Thyroid gland (tissue), 4 donors: Measurements from ENCODE around the gene DCAF5. TPM values are rescaled to one million over a fixed set of nuclear protein-coding genes. Genes with fewer than 3 reads are reported as not detected.
A peak's percentile ranks its signal among the peaks of the same experiment; 100 is the strongest.

ENCODE experiments used
- DNase-seq, 2 donors: peaks; one replicate each; pipeline ENCODE4 v3.0.0-alpha.2; 2019
- H3K27ac ChIP-seq, 3 donors: fragments of 200-600 bp; sonication (generic); 1 replicate in 2 of 3; 2 replicates in 1 of 3; pipeline ENCODE4 v1.5.1; 2016 to 2019; ENCODE audit warnings: mild to moderate bottlenecking in 1 of 3, moderate library complexity in 1 of 3
- H3K27me3 ChIP-seq: fragments of 200-600 bp; sonication (generic); one replicate; pipeline ENCODE4 v1.5.1; 2019
- H3K36me3 ChIP-seq, 2 donors: fragments of 200-600 bp; sonication (generic); one replicate each; pipeline ENCODE4 v1.5.1; 2016 to 2019
- H3K4me1 ChIP-seq, 2 donors: fragments of 200-600 bp; sonication (generic); one replicate each; pipeline ENCODE4 v1.5.1; 2017 to 2019
- H3K4me3 ChIP-seq, 3 donors: fragments of 200-600 bp; sonication (generic); replicated peaks in 1 of 3; 1 replicate in 2 of 3; 2 replicates in 1 of 3; pipeline ENCODE4 v1.5.1; 2016; ENCODE audit warnings: mild to moderate bottlenecking in 1 of 3
- H3K9me3 ChIP-seq: fragments of 200-600 bp; sonication (generic); one replicate; pipeline ENCODE4 v1.5.1; 2017
- CTCF ChIP-seq, 6 experiments: fragments of 200-600 bp in 3 of 6; fragments of 450-650 bp in 3 of 6; sonication (generic) in 3 of 6; IDR thresholded peaks; one replicate each; pipeline ENCODE4 v1.5.1; 2016 to 2019; ENCODE audit warnings: antibody characterized with exemption in 6 of 6, mild to moderate bottlenecking in 2 of 6, inconsistent platforms in 1 of 6, moderate library complexity in 1 of 6
- POLR2A ChIP-seq, 2 donors: fragments of 450-650 bp; IDR thresholded peaks; one replicate each; pipeline ENCODE4 v1.6.1; 2017; ENCODE audit warnings: antibody characterized with exemption in 2 of 2, mild to moderate bottlenecking in 2 of 2, moderate library complexity in 1 of 2
- WGBS, 2 donors: methylation state at CpG; one replicate each; pipeline ENCODE4 v1.1.5; 2017; 5-methylcytosine and 5-hydroxymethylcytosine counted together
- intact Hi-C: fragments of 100-400 bp; cut with DNase I; formaldehyde crosslinking; loops from one replicate; pipeline ENCODE4 v1.15.1; 2023
- total RNA-seq, 4 donors: library from RNA; depleted of rRNA; stranded (reverse); fragments of >200 nt; gene quantifications; one replicate each; pipeline ENCODE4 v1.2.3, GENCODE V29; 2016

Gene DCAF5
- total RNA-seq, 4 donors from 2014 or later: 36.0 to 53.6 (median 38.9) TPM

- H3K27ac ChIP-seq: no peak overlapping the region
- no peaks in the 10 kb centered on the region for H3K27me3 ChIP-seq
- no peaks in the 10 kb centered on the region for H3K36me3 ChIP-seq
- H3K4me1 ChIP-seq: peaks cover 35 to 56% of the 10 kb centered on the region in 2 donors
- intact Hi-C loops: loop anchor here (10.0 kb wide), 1 partner anchor 60 kb away; the partner anchor contains the start of gene EXD2
- WGBS, 2 donors: 68 to 79% methylated on average over 4 of the region's 4 CpGs
- H3K4me3 ChIP-seq: no peak overlapping the region
- no peaks in the 10 kb centered on the region for H3K9me3 ChIP-seq
- TF ChIP-seq CTCF (IDR thresholded peaks at IDR 0.05) (no peak), POLR2A (IDR thresholded peaks at IDR 0.05) (no peak)
- DNase-seq: no peak
Measured at GRCh38 chr14:69135133-69135532, 17.8 kb downstream of the DCAF5 start.

- WGBS, 2 donors: 35 to 43% methylated on average over 3 of the region's 3 CpGs
- TF ChIP-seq CTCF (IDR thresholded peaks at IDR 0.05) (no peak), POLR2A (IDR thresholded peaks at IDR 0.05) (no peak)
- Histone ChIP-seq H3K27ac (peak overlapping the region in 2 of 3 donors; percentile 24 to 45), H3K36me3 (no peaks in the 10 kb centered on the region), H3K9me3 (no peaks in the 10 kb centered on the region), H3K4me1 (peaks cover 40 to 63% of the 10 kb centered on the region in 2 donors), H3K27me3 (no peaks in the 10 kb centered on the region), H3K4me3 (no peak overlapping the region)
- DNase-seq: peak; percentile 25 to 50
- intact Hi-C loops: loop anchor here (10.0 kb wide), 1 partner anchor 61 kb away; the partner anchor contains the start of gene EXD2
Measured at GRCh38 chr14:69133206-69134125, 19.5 kb downstream of the DCAF5 start.

GRCh38 chr14:69132513-69133181, 20.3 kb downstream of the DCAF5 start:
- WGBS, 2 donors: 85 to 91% methylated on average over 4 of the region's 4 CpGs
- peaks cover 33 to 60% of the 10 kb centered on the region in 2 donors for H3K4me1 ChIP-seq
- intact Hi-C loops: loop anchor here (10.0 kb wide), 1 partner anchor 62 kb away; the partner anchor contains the start of gene EXD2
- H3K36me3 ChIP-seq: no peaks in the 10 kb centered on the region
- no peak overlapping the region for H3K4me3 ChIP-seq
- peak overlapping the region in 1 of 3 donors; percentile 24 for H3K27ac ChIP-seq
- H3K9me3 ChIP-seq: no peaks in the 10 kb centered on the region
- DNase-seq: no peak
- TF ChIP-seq POLR2A (IDR thresholded peaks at IDR 0.05) (no peak), CTCF (IDR thresholded peaks at IDR 0.05) (no peak)
- no peaks in the 10 kb centered on the region for H3K27me3 ChIP-seq

- Histone ChIP-seq H3K27me3 (no peaks in the 10 kb centered on the region), H3K4me3 (no peak overlapping the region), H3K27ac (no peak overlapping the region), H3K9me3 (no peaks in the 10 kb centered on the region), H3K4me1 (peaks cover 29 to 54% of the 10 kb centered on the region in 2 donors), H3K36me3 (no peaks in the 10 kb centered on the region)
- 99 to 100% methylated on average over 2 of the region's 2 CpGs for WGBS, 2 donors
- TF ChIP-seq CTCF (IDR thresholded peaks at IDR 0.05) (no peak), POLR2A (IDR thresholded peaks at IDR 0.05) (no peak)
- intact Hi-C loops: loop anchor here (10.0 kb wide), 1 partner anchor 64 kb away; the partner anchor contains the start of gene EXD2
- no peak for DNase-seq
Measured at GRCh38 chr14:69131176-69131575, 21.7 kb downstream of the DCAF5 start.
